IPS-18c (cell line): Measurements from ENCODE around the gene QSOX2.

Source experiments
- H3K4me3 ChIP-seq: 2 replicates; pipeline ENCODE4 v1.7.0; 2013; ENCODE audit warnings: low read depth, mild to moderate bottlenecking, low read length, moderate library complexity; ENCODE audit not compliant: insufficient read depth
- H3K9me3 ChIP-seq: one replicate; pipeline ENCODE4 v1.6.1; 2013; ENCODE audit warnings: mild to moderate bottlenecking, low read length, moderate library complexity; ENCODE audit not compliant: control insufficient read depth, insufficient read depth

The QSOX2 gene

DNA sequence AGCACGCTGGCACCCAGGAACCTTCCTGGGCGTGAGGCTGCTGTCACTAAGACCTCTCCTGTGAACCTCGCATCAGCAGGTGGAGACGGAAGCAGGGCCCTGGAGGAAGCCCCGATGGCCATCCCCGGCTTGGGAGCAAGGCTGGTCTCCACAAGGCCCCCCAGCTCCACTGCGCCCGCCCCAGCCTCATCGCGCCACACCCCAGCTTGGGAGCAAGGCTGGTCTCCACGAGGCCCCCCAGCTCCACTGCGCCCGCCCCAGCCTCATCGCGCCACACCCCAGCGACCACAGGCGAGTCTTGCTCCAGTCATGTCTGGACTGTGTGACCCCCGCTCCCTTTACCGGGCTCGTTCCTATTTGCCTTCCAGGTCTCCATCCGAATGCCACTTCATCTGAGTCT lies 11.0 kb downstream of the QSOX2 start:
- H3K4me3 ChIP-seq = no peak overlapping the region
- H3K9me3 ChIP-seq = no peaks in the 10 kb centered on the region

- no peak overlapping the region for H3K4me3 ChIP-seq
- H3K9me3 ChIP-seq = no peaks in the 10 kb centered on the region
Observed at GRCh38 chr9:136233868-136234267, 11.7 kb downstream of the QSOX2 start.

GRCh38 chr9:136233411-136233810 lies 12.2 kb downstream of the QSOX2 start:
- Histone ChIP-seq H3K9me3 (no peaks in the 10 kb centered on the region), H3K4me3 (no peak overlapping the region)

GRCh38 chr9:136232969-136233368 lies 12.6 kb downstream of the QSOX2 start:
- H3K4me3 ChIP-seq = no peak overlapping the region
- H3K9me3 ChIP-seq = no peaks in the 10 kb centered on the region

- Histone ChIP-seq H3K9me3 (no peaks in the 10 kb centered on the region), H3K4me3 (no peak overlapping the region)
Observed at GRCh38 chr9:136231478-136232297, 13.9 kb downstream of the QSOX2 start.

DNA sequence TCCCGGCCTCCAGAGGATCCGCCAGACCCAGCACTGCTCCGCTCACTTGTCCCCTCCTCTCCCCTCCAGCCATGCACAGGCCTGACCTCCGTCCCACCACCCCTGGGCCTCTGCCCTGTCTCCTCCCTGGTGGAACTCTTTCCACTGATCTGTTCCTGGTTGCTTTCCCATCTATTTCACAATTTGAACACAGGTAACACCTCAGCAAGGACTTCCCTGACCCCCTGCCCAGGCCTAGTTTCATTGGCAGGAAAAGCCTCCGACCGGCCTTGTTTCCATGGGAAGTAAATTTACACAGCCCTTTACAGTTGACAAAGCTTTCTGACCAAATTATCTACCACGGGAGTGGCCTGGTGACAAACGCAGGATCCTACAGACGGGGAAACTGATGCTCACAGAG lies 14.8 kb downstream of the QSOX2 start:
- H3K9me3 ChIP-seq = no peaks in the 10 kb centered on the region

DNA sequence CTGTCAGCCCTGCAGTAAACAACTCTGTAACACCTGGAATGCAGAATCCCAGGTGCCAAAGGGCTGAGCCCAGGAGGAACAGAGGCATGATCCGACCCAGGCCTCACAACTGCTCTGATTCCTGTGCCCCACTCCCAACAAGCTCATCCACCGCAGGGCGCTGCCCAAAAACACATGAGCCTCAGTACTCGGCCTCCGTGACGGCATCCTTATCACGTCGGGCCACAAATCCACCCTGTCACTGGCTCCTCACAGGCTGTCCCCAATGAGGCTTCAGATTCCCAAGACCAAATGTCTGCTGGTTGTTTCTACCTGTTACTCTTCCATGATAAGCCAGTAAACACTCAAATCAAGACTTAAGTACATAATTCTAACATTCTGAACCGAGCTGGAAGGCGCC lies 15.2 kb downstream of the QSOX2 start:
- H3K4me3 ChIP-seq = no peak overlapping the region
- no peaks in the 10 kb centered on the region for H3K9me3 ChIP-seq

More for the DNA sequence above, 14.8 kb downstream of the QSOX2 start:
- no peak overlapping the region for H3K4me3 ChIP-seq

DNA sequence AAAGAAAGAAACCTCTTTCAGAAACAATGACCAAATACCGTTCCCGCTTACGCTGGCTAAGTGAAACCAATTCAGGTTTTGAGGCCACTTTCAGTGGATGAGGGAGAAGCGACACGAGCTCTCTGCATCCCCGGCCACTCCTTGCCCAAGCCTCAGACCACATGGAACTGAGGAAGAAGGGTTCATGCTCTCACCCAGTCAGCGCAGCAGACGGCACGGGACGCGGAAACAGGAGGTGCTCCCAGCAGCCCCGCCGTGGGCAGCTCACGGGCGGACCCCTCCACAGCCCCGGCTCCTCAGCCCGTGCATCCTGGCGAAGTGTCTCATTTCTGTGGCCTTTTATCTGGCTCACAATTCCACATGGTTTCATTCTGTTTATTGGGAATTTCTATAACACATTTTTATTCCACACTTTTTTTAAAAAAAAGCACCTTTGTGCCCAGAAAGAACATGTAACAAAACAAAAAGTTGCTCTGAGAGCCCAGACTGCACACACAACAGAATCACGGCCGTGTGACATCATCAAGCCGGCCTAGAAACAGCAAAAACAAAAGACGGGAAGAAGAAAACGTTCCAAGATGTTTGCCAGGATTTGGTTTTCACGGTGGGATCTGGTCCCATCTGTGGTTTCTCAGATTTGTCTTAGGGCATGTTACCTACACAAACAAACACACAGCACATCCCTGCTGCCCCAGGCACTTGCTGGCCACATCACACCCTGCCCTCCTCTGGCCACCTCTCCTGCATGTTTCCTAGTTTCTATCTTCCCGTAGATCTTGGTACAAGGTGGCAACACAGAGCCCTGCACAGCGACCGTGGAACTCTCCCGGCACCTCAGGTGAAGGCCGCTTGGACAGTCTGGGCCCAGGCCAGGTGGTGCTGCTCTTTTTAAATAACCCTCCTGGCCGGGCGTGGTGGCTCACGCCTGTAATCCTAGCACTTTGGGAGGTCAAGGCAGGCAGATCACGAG lies 16.2 kb downstream of the QSOX2 start:
- H3K9me3 ChIP-seq = no peaks in the 10 kb centered on the region
- H3K4me3 ChIP-seq = no peak overlapping the region

DNA sequence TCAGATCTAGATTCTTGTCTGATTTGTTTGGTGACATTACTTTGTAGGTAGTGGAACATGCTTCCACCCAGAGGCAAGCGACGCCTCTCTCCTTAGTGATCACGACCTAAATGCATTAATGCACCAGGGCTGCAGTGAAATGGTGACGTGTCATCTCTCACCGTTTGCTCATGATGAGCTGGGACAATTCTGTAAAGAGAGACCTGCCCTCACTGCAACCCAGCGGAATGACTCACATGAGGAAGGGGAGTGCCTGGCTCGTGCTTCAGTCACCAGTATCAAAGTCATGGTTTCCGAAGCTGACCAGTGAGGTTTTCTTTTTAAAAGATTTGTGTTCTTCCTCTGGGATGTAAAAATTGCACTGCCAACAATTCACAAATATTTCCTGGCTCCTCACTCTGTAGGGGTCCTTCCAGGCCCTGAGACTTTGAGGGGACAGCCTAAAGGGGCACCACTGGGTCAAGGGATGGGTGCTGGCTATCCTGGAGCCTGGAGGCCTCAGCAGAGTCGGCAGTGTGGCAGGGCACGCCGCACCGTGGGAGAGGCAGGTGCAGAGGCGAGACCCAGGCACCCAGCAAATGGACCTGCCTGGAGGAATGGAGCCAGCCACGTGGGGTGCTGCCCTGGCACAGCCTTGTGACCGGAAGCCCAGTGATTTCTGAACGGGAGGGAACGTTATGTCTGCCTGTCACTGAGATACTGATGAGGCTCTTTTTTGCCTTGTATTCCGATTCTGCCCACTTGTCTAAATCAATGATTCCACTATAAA lies 17.3 kb downstream of the QSOX2 start:
- H3K9me3 ChIP-seq = no peaks in the 10 kb centered on the region
- no peak overlapping the region for H3K4me3 ChIP-seq

GRCh38 chr9:136226680-136227407 lies 18.8 kb downstream of the QSOX2 start:
- Histone ChIP-seq H3K9me3 (no peaks in the 10 kb centered on the region), H3K4me3 (no peak overlapping the region)

GRCh38 chr9:136225748-136226679 lies 19.6 kb downstream of the QSOX2 start:
- H3K4me3 ChIP-seq = no peak overlapping the region
- no peaks in the 10 kb centered on the region for H3K9me3 ChIP-seq

GRCh38 chr9:136225366-136225747 lies 20.3 kb downstream of the QSOX2 start:
- Histone ChIP-seq H3K9me3 (no peaks in the 10 kb centered on the region), H3K4me3 (no peak overlapping the region)

DNA sequence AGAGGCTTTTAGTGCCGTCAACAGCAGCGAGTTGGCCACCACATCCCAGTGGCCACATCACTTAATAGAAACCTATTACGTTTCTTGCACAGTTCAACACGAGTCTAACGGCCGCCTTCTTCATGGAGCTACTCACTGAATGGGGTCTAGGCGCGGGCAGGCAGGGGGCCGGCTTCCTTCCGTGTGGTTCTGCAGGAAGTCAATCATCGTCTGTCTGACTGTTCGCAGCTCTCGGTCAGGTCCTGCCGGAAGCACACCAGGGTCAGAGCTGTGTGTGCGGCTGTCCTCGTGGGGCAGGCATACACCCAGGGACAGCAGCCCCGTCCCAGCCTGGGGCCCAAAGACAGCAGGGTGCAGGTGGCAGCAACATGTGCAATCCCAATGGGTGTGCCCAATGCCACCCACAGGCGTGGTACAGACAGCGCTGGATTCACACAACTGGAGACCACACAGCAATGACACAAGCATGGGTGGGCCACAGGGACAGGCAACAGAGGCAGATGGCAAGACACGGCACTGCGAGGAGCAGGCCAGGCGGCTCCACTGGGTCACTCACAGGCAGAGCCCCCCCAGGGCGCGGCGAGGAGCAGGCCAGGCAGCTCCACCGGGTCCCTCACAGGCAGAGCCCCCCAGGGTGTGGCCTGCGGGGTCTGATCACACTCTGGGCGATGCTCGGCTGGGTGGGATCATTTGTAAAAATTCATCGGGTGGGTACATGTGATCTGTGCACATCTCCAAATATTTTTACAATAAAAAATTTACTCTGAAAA lies 21.6 kb downstream of the QSOX2 start:
- H3K9me3 ChIP-seq = no peaks in the 10 kb centered on the region
- H3K4me3 ChIP-seq = no peak overlapping the region

GRCh38 chr9:136222906-136223285 lies 22.7 kb downstream of the QSOX2 start:
- Histone ChIP-seq H3K4me3 (no peak overlapping the region), H3K9me3 (no peaks in the 10 kb centered on the region)

DNA sequence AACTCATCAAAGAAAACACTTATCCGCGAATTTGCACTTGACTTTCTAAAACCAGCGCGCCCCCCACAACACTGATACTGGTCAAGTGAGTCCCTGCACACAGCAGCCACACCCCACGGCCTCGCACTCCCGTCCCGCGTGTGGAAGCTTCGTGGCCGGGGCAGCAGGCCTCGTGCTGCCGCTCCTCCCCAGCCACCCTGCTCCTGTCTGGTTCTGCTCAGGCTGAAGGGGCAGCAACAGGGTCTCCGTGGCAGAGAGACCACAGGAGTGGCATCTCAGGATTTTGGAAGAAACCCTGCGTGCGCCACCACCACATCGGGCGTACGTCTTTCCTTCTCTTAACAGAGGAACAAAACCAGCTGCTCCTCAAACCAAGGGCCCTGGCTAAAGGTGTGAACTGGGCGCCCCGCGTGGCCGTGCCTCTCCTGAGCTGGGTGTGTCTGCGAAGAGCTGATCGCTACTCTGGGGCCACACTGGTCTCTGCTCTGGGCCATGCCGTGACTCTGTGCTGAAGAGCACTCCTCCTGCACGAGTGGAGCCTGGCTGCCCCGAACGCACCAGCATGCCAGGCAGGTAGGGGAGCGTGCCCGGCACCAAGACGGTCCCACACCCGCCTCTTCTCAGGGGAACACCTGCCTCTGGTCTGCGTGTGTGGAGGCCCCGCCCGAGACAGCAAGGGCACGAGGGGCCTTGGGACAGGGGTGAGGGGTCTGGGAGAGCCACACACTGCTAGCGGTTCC lies 23.3 kb downstream of the QSOX2 start:
- no peak overlapping the region for H3K4me3 ChIP-seq
- no peaks in the 10 kb centered on the region for H3K9me3 ChIP-seq
